Esophagus muscularis mucosa (tissue), 4 donors: ENCODE measurements around the gene PSMC6. TPM values are rescaled to one million over a fixed set of nuclear protein-coding genes. Genes with fewer than 3 reads are reported as not detected.

Experiments
- DNase-seq: peaks from one replicate; pipeline ENCODE4 v3.0.0-alpha.2; 2017; ENCODE audit errors: extremely low spot score
- H3K27ac ChIP-seq, 4 donors: fragments of 200-600 bp; sonication (generic); replicated peaks in 1 of 4; 1 replicate in 3 of 4; 2 replicates in 1 of 4; pipeline ENCODE4 v1.5.1; 2016 to 2019; ENCODE audit warnings: mild to moderate bottlenecking in 1 of 4
- H3K27me3 ChIP-seq, 4 donors: fragments of 200-600 bp; sonication (generic); one replicate each; pipeline versions ENCODE4 v1.5.1 to v1.6.0; 2016 to 2019
- H3K36me3 ChIP-seq, 4 donors: fragments of 200-600 bp; sonication (generic); one replicate each; pipeline ENCODE4 v1.5.1; 2016 to 2019
- H3K4me1 ChIP-seq, 4 donors: fragments of 200-600 bp; sonication (generic); one replicate each; pipeline ENCODE4 v1.5.1; 2016 to 2019
- H3K4me3 ChIP-seq, 4 donors: fragments of 200-600 bp; sonication (generic); 1 replicate in 2 of 4; 2 replicates in 2 of 4; pipeline ENCODE4 v1.5.1; 2016 to 2019; ENCODE audit warnings: mild to moderate bottlenecking in 4 of 4, moderate library complexity in 1 of 4
- H3K9me3 ChIP-seq, 4 donors: fragments of 200-600 bp; sonication (generic); 1 replicate in 3 of 4; 2 replicates in 1 of 4; pipeline ENCODE4 v1.5.1; 2016 to 2019
- CTCF ChIP-seq, 3 experiments: fragments of 200-600 bp in 2 of 3; fragments of 450-650 bp in 1 of 3; sonication (generic) in 2 of 3; IDR thresholded peaks; one replicate each; pipeline ENCODE4 v1.5.1; 2017 to 2019; ENCODE audit warnings: antibody characterized with exemption in 3 of 3, mild to moderate bottlenecking in 2 of 3, moderate library complexity in 1 of 3
- EP300 ChIP-seq: sonication (generic); formaldehyde crosslinking; IDR thresholded peaks from one replicate; pipeline ENCODE4 v1.6.1; 2017; ENCODE audit warnings: antibody characterized with exemption
- POLR2A ChIP-seq: fragments of 450-650 bp; IDR thresholded peaks from one replicate; pipeline ENCODE4 v1.6.1; 2017; ENCODE audit warnings: antibody characterized with exemption, moderate library complexity, mild to moderate bottlenecking, low read depth
- POLR2AphosphoS5 ChIP-seq, 2 donors: sonication (generic); formaldehyde crosslinking; IDR thresholded peaks; one replicate each; pipeline ENCODE4 v1.6.1; 2017; ENCODE audit warnings: antibody characterized with exemption in 2 of 2
- WGBS: methylation state at CpG from one replicate; pipeline ENCODE4 v1.1.5; 2018; 5-methylcytosine and 5-hydroxymethylcytosine counted together
- intact Hi-C: fragments of 100-400 bp; cut with DNase I; formaldehyde crosslinking; loops from one replicate; pipeline ENCODE4 v1.15.1; 2023
- total RNA-seq, 4 donors: library from RNA; depleted of rRNA; stranded (reverse); fragments of >200 nt; gene quantifications; one replicate each; pipeline versions ENCODE4 v1.1.0 to v1.2.1, GENCODE V29; 2016

Gene PSMC6
- total RNA-seq, 4 donors from 2014 or later: 53.5 to 80.8 (median 63.7) TPM

DNA sequence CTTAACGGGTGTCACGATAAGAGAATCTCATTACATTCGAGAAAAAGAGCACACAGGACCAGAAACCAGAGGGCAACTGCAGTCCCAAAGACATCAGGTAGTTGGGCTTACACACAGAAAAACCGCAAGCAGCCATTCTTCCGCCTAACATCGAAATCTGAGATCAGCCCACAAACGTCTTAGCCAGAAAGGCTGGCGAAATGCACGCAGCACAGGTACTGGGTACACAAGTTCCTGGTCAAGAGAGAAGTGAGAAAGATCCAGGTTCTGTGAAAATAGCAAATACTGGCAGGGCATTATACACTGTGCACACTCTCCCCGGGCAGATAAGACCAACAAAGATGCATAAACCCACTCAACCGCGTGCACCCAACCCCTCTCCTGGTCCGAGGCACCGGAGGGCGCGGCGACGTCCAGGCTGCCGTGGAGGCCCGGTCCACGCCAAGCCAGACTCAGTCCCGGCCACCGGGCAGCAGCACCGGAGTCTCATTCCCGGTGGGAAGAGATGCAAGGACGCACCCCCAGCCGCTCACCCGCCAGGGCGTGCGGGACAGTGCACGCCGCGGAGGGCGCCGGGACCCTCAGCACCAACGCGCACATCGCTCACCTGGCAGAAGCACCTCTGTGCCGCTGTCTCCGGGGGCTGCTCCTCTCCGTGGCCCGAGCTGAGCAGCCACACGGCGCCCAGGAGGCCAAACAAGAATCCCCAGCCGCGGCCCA, 12.1 kb upstream of the PSMC6 start:
- intact Hi-C loops: loop anchor here (5.0 kb wide), 1 partner anchor 143 kb away; the partner anchor contains the start of genes GPR137C and TXNDC16
- Histone ChIP-seq H3K4me1 (peaks cover 11 to 46% (median 41%) of the 10 kb centered on the region in 4 donors), H3K27ac (peak overlapping the region; percentile 96 to 99 (median 98)), H3K4me3 (peak overlapping the region; percentile 76 to 94 (median 88)), H3K27me3 (no peaks in the 10 kb centered on the region), H3K9me3 (no peaks in the 10 kb centered on the region), H3K36me3 (no peaks in the 10 kb centered on the region)
- 1% methylated on average over 29 of the region's 46 CpGs for WGBS
- no peak for TF ChIP-seq POLR2A
- no peak for TF ChIP-seq CTCF (IDR thresholded peaks at IDR 0.05)
- no peak for TF ChIP-seq EP300
- no peak for TF ChIP-seq POLR2AphosphoS5 (IDR thresholded peaks at IDR 0.05)
- DNase-seq: no peak

DNA sequence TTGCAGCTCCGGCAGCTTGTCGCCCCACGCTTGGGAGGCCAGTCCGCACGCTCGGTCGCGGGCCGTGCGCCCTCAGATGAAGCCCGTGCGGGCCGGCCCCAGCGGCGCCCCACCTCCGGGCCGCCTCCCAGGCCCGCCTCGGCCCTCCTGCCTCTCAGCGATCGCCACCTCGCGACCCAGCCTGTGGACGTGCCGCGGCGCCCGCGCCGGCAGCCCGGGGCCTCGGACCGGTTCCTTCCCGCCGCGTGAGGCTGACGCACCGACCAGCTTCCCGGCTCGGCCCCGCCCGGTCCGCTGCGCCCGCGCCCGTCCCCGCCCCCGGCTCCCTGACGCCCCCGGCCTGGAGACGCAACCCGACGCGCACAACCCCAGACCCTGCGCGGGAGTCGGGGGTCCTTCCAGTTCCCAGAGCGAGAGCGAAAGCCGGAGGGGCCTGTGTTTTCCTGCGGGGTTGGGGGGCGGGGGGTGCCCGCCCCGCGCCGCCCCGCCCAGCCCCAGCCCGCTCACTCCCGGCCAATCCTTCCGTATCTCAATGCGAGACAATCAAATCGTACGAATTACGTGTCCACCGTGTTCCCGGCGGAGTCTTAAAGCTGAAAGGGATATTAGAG, 11.4 kb upstream of the PSMC6 start, which contains the start of gene ERO1A:
TSS of gene ERO1A (minus strand) at position 78 of the 611 bp plus-strand sequence. CDS start at position 1, 77 bp downstream.
- no peaks in the 10 kb centered on the region for H3K9me3 ChIP-seq
- H3K36me3 ChIP-seq: no peaks in the 10 kb centered on the region
- no peaks in the 10 kb centered on the region for H3K27me3 ChIP-seq
- intact Hi-C loops: no loop called here
- under 1% methylated on average over 20 of the region's 78 CpGs for WGBS
- DNase-seq: peak; percentile 94
- peak within 1 kb of the TSS; percentile 76 to 94 (median 88) for H3K4me3 ChIP-seq
- peak within 1 kb of the TSS; percentile 96 to 99 (median 98) for H3K27ac ChIP-seq
- peaks cover 11 to 46% (median 41%) of the 10 kb centered on the region in 4 donors for H3K4me1 ChIP-seq
- TF ChIP-seq CTCF (IDR thresholded peaks at IDR 0.05) (no peak), POLR2A (peak; percentile 58), POLR2AphosphoS5 (IDR thresholded peaks at IDR 0.05) (peak; percentile 35 to 72)

- no peak overlapping the region for H3K4me3 ChIP-seq
- peaks cover 0 to 7% (median 5%) of the 10 kb centered on the region in 4 donors for H3K4me1 ChIP-seq
- peaks cover 0 to 3% (median 0%) of the 10 kb centered on the region in 4 donors for H3K27me3 ChIP-seq
- TF ChIP-seq EP300 (no peak), CTCF (IDR thresholded peaks at IDR 0.05) (no peak), POLR2AphosphoS5 (IDR thresholded peaks at IDR 0.05) (no peak), POLR2A (no peak)
- no peaks in the 10 kb centered on the region for H3K36me3 ChIP-seq
- no peak overlapping the region for H3K27ac ChIP-seq
- 67% methylated on average over 2 of the region's 2 CpGs for WGBS
- H3K9me3 ChIP-seq: no peaks in the 10 kb centered on the region
- DNase-seq: no peak
- intact Hi-C loops: no loop called here
Observed at GRCh38 chr14:52700701-52701172, 6.3 kb upstream of the PSMC6 start.

DNA sequence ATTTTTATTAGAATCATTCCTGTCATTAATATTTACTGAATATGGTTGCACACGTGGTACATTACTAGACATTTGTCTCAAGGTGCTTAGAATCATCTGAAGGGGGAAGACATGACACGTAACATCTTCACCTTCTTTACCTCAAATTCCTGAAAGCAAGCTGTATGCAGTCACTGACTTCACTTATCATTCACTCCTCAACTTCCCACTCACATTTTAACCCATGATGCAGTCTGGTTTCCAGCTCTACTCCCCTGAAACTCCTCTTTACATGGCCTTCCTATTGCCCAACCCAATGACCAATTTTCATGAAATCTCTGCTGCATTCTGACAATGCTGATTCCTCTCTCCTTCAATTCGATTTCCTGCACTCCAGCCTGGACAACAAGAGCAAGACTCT, 5.8 kb upstream of the PSMC6 start:
- H3K4me3 ChIP-seq: no peak overlapping the region
- H3K27ac ChIP-seq: no peak overlapping the region
- peaks cover 0 to 3% (median 0%) of the 10 kb centered on the region in 4 donors for H3K27me3 ChIP-seq
- no peaks in the 10 kb centered on the region for H3K9me3 ChIP-seq
- WGBS: 67% methylated on average over 3 of the region's 3 CpGs
- H3K4me1 ChIP-seq: peaks cover 2 to 5% (median 4%) of the 10 kb centered on the region in 4 donors
- no peaks in the 10 kb centered on the region for H3K36me3 ChIP-seq
- DNase-seq: no peak
- intact Hi-C loops: no loop called here
- no peak for TF ChIP-seq CTCF (IDR thresholded peaks at IDR 0.05)
- no peak for TF ChIP-seq POLR2A
- no peak for TF ChIP-seq POLR2AphosphoS5 (IDR thresholded peaks at IDR 0.05)
- no peak for TF ChIP-seq EP300
